ENCODE measurements around the gene SP6. TPM values are rescaled to one million over a fixed set of nuclear protein-coding genes. Genes with fewer than 3 reads are reported as not detected.

SP6 gene
- total RNA-seq, 1 experiment from 2014 or later: 3.3 TPM

DNA sequence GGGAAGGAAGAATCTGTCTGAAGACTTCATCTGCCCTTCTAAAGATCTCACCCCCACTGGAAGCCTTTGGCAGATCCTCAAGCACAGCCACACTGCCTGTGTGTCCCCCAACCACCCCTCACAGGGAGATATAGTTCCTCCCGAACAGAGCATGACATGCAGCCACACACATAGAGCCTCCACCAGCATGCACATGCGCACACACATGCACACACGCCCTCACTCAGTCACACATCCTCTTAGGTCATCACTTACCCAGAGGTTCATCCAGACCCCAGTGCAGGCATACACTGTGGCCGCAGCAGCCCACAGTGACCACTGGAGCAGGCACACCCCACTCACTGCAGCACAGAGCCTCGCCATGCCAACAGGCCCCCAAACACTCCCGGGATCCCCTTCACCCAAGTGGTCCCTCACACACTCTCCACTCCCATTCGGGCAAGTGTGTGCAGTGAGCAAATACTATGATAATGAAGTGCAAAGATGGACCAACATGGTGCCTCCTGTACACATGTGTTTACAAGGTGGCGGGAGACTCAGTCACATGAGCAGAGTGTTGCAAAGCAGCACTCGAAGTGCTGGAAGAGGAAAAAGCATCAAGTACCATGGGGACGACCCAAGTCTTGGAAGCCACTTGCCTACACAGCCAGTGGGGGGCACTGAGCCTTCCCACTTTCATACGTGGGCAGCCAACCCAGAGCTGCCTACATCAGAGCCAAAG is 17.0 kb upstream of the SP6 start (continued):
- no peak for TF ChIP-seq ZNF425 (CRISPR knock-in tag; conservative IDR thresholded peaks at IDR 0.05)
- no peak for TF ChIP-seq NR3C1 (CRISPR knock-in tag; conservative IDR thresholded peaks at IDR 0.05; ENCODE audit: low read depth)
- TF ChIP-seq CDX4 (CRISPR knock-in tag; IDR thresholded peaks at IDR 0.05; ENCODE audit: borderline replicate concordance): no peak
- no peak for TF ChIP-seq MYBL2 (CRISPR knock-in tag; IDR thresholded peaks at IDR 0.05)

- H3K4me1 Mint-ChIP-seq: peaks cover 28% of the 10 kb centered on the region
- no peak overlapping the region for H3K27ac Mint-ChIP-seq
- no peaks in the 10 kb centered on the region for H3K9me3 Mint-ChIP-seq
- ChIA-PET CTCF (interaction anchor here (1.0 to 8.7 kb wide), 2 partner anchors 19 to 23 kb away, joined by 4 to 94 read pairs; no protein-coding TSS in a partner anchor), POLR2A (no interaction called here)
- peaks cover 71% of the 10 kb centered on the region for H3K27me3 Mint-ChIP-seq (ENCODE audit: low read depth)
- H3K4me3 Mint-ChIP-seq: no peak overlapping the region
- ATAC-seq (no peak), DNase-seq (ENCODE audit: low spot score) (no peak)
- TF ChIP-seq EMX1 (CRISPR knock-in tag; IDR thresholded peaks at IDR 0.05): no peak
- TF ChIP-seq ARID4B (CRISPR knock-in tag; IDR thresholded peaks at IDR 0.05; ENCODE audit: borderline replicate concordance): no peak
- no peak for TF ChIP-seq ATF3 (CRISPR knock-in tag; conservative IDR thresholded peaks at IDR 0.05)
- H3K36me3 Mint-ChIP-seq: no peaks in the 10 kb centered on the region
These were observed 16.0 kb upstream of the SP6 start for GRCh38 chr17:47866941-47867340.

DNA sequence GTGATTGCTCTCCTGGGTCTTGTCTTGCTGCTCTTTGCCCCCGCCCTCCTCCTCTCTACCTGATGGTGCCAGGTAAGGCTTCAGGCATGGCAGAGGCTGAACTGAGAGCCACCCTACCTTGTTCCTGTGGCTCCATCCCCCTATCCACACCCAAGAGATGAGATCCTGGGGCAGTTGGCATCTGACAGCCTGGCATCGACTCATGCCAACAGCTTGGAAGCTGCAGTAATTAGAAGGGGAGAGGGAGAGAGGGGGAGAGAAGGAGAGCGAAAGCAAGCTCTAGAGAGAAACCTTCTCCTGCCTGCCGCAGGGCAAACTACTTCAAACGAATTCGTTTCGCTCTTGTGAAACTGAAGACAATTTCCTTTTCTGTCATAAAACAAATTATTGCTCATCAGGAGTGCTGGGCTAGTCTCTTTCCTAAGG is 13.8 kb upstream of the SP6 start:
- H3K4me1 Mint-ChIP-seq: peaks cover 15% of the 10 kb centered on the region
- no peak overlapping the region for H3K4me3 Mint-ChIP-seq
- DNase-seq (ENCODE audit: low spot score) (no peak), ATAC-seq (no peak)
- ChIA-PET POLR2A (no interaction called here), CTCF (interaction anchor here (1.1 kb wide), 1 partner anchor 18 kb away, joined by 7 read pairs; no protein-coding TSS in a partner anchor)
- no peaks in the 10 kb centered on the region for H3K9me3 Mint-ChIP-seq
- no peak overlapping the region for H3K27ac Mint-ChIP-seq
- H3K36me3 Mint-ChIP-seq: no peaks in the 10 kb centered on the region
- peaks cover 56% of the 10 kb centered on the region for H3K27me3 Mint-ChIP-seq (ENCODE audit: low read depth)
- TF ChIP-seq FOXP4 (CRISPR knock-in tag; IDR thresholded peaks at IDR 0.05): no peak
- TF ChIP-seq GABPB1 (CRISPR knock-in tag; IDR thresholded peaks at IDR 0.05): no peak
- no peak for TF ChIP-seq ATF2 (CRISPR knock-in tag; IDR thresholded peaks at IDR 0.05; ENCODE audit: borderline replicate concordance, low read depth)
- no peak for TF ChIP-seq ELF4 (CRISPR knock-in tag; IDR thresholded peaks at IDR 0.05; ENCODE audit: low read depth)
- no peak for TF ChIP-seq ZMAT4 (CRISPR knock-in tag; IDR thresholded peaks at IDR 0.05)
- TF ChIP-seq FOXK1 (CRISPR knock-in tag; IDR thresholded peaks at IDR 0.05): no peak
- TF ChIP-seq ZNF416 (CRISPR knock-in tag; IDR thresholded peaks at IDR 0.05): no peak
- no peak for TF ChIP-seq TCF7 (CRISPR knock-in tag; IDR thresholded peaks at IDR 0.05; ENCODE audit: low read depth)
- TF ChIP-seq EMX1 (CRISPR knock-in tag; IDR thresholded peaks at IDR 0.05): no peak
- no peak for TF ChIP-seq TP53 (CRISPR knock-in tag; IDR thresholded peaks at IDR 0.05)
- no peak for TF ChIP-seq SMAD4 (CRISPR knock-in tag; IDR thresholded peaks at IDR 0.05)

Data from WTC11 (cell line).